ENCODE measurements around the gene CACNG3. TPM values are rescaled to one million over a fixed set of nuclear protein-coding genes. Genes with fewer than 3 reads are reported as not detected.
"Not testable (repeated sequence)": the region's sequence is repeated elsewhere in the genome, so short reads cannot be mapped to it uniquely, and the experiment has no call there.

The CACNG3 gene
- not detected for polyA plus RNA-seq (2013, experiment 1 of 2; ENCODE audit: insufficient read length)
- not detected for polyA plus RNA-seq (2013, experiment 2 of 2; ENCODE audit: insufficient read length)

DNA sequence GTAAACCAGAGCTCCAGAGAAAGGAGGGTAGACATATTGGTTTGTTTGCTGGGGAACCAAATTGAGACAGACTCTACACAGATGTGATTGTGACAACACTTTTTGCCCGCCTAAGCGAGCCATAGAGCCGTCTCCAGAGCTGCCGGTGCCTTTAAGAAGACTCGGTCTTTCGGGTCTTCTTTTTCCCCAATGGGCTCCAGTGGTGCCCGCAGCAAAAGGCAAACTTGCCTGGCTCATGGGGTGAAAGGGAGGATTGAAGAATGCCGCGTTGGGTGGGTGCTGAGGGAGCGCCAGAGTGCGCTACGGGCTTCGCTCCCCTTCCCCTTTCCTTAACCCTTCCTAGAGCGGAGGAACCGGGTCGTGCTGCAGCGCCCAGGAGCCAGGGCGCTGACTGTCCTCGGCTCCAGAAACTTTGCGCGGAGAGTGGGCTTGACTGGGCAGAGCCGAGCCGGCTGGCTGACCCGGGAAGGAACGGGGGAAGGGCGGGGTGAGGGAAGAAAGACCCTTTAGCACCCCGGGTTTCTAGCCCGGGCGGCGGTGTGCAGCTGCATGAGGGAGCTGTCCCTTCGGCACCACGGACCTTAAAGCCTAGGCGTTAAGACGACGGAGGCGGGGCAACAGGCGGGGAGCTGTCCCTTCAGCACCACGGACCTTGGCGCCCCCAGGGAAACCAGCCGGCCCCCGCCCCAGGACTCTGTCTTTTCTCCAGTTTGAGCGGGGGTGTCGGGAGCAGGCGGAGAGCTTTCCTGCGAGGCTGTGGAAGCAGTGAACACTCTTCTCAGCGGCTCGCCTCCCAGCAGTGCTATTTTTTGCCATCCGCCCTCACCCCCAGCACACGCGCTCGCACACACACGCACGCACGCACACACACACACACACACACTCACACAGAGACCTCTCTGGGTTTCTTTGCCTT, at the start of gene CACNG3:
TSS of gene CACNG3 (plus strand) at position 880 of the 916 bp plus-strand sequence. CDS start 420 bp downstream, outside the sequence.
- peak; percentile 46 for DNase-seq

DNA sequence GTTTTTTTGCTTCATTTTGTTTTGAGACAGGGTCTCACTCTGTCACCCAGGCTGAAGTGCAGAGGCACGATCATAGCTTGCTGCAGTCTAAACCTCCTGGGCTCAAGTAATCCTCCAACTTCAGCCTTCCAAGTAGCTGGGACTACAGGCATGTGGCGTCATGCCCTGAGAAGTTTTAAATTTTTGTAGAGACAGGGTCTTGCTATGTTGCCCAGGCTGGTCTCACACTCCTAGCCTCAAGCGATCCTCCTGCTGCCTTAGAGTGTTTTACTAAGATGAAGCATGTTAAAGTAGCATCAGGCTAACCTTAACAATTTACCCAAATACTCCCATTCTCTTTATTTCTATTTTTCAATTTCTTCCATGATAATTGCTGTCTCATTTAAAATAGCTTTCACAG, 49.2 kb upstream of the CACNG3 start:
- DNase-seq: no peak

DNA sequence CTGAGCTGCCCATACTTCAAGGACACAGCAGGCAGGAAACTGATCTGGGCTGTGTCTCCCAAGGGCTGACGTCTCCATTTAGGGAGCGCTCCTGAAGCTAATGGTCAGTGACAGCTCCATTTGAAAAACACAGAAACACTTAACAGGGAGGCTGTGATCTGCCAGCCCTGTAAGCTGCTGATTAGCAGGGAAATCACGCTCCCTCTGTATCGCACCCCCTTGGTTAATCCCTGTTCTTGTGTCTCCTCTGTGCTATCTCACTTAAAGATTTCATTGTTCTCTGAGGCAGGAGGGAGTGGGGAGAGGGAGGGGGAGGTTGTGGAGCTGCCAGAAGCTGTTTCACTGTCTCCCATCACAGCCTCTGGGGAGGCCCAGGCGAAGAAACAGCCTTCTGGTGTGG, 47.4 kb upstream of the CACNG3 start:
- DNase-seq: no peak

DNA sequence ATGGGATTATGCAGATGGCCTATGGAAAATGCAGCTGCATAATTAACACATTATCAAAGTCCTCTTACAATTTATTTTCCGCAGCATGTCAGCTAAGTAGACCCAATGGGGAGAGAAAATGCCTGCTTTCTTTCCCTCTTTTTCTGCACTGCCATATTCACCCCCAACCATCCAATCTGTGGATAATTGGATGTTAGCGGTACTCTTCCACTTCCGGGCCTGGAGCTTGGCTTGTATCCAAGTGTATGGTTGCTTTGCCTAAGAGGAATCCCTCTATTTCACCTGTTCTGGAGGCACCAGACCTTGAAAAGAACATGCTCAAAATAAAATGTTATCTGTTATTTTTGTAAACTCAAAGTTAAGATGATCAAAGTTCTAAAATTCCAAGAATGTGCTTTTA, 41.1 kb upstream of the CACNG3 start:
- DNase-seq: no peak

DNA sequence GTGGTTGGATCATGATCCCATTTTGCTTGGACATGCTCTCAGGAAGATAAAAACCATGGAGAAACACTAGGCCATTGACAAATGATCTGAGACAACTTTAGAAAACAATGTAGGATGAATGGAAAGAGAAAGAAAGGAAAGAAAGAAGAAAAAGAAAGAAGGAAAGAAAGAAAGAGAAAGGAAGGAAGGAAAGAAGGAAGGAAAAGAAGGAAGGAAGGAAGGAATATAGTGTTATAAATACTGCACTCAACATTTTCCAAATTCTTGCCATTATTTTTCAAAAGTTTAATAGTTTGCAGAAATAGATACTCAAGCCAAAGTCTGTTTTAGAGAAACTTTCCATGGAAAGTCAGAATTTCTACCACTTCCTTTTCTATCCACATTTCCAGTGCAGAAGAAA, 39.2 kb upstream of the CACNG3 start:
- no peak for DNase-seq

DNA sequence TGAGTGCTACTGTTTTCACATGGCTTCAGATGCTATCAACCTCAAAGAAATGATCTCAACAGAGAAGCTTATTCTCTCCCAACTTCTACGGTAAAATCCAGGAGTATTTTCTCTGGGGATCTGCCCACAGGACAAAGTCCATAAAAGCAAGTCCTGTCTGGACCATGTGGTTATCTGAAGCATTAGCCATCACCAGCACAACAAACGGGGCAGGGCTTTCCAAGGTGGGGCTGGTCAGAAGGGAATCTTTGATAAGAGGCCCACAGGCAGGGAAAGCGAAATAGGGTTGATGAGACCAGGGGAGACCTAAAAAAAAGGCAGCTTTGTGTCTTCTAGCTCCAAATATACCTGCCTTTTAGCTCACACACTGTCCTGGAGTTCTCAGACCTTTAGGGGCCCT, 38.7 kb upstream of the CACNG3 start:
- DNase-seq: no peak

DNA sequence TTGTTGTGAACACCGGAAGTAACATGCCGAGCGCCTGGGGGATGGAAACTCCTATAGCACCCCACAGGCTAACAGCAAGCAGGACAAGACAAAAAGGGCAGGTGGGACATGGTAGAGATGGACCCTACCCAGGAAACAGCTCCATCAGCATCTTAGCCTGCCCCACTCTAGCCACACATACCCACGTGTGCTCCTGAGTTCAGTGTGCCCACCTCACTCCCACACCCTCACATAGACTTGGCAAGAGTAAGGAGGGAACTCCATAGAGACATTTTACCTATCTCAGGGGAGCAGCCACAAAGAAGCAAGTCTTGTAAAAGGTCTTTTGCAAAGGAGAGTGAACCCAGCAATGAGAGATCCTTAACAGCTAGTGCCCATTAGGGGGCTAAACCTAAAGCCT, 37.8 kb upstream of the CACNG3 start:
- DNase-seq: no peak

DNA sequence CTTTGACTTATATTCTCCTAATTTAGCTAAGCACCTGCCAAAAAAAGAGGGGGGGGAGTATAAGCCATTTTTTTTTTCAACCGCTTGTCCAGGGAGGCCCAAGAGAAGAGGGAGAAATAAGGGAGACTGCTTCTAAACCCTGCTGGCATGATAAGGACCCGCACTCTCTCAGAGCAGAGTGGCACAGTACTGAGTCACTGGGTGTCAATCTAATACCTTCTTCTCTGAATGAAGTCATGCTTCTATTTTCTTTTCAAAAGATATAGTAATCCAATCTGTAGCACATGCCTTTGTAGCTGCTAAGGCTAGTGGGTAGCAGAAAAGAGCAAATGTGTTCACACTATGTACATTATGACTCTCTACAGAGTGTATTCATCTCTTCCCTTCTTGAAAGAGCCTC, 34.9 kb upstream of the CACNG3 start:
- no peak for DNase-seq

DNA sequence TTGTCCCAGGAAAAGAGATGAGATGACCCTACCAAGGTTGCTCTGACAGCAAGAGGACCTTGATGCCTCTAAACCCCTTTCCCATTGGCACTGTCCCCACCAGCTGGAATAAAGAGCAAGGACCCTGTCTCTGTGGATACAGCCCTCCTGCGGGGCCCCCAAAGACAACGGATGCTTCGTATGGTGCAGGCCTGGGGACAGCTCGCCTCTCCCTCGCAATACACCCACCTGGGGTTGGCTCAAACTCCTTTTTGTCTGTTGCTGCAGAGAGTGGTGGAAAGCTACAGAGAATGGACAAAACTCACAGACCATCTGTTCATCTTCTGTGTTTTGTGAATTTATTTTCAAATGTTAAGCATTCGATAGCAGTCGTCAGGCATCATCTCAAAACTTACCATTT, 27.6 kb upstream of the CACNG3 start:
- no peak for DNase-seq

DNA sequence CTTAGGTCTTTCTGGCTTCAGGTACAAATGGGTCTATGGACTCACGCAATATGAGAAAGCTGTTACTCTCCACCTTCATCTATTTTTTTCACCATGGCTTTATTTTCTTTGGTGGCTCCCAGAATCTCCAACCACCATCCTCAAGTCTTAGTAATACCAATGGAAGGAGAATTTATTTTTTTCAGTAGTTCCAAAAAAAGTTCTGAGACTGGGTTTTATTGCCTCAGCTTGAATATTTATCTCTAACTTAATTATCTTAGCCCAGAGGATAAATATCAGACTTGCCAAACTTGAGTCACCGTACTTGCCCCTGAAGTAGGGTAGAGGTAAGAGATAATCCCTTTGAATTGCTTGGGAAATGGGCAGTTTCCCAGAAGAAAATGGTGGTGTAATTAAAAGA, 23.2 kb upstream of the CACNG3 start:
- no peak for DNase-seq

DNA sequence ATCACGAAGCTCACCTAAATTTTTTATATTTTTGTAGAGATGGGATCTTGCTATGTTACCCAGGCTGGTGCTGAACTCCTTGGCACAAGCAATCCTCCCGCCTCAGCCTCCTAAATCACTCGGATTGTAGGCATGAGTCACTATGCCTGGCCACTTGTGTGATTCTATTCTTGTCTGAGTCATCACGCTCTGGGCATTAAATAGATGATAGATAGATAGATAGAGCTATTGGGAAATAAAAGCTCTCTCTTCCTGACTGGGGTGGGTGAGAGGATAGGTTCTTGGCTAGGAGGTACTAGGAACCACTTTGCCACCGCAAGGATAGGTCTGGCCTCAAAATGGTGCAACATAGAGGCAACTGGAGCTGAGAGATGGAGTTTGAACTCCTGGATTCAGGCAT, 21.4 kb upstream of the CACNG3 start:
- DNase-seq: no peak

DNA sequence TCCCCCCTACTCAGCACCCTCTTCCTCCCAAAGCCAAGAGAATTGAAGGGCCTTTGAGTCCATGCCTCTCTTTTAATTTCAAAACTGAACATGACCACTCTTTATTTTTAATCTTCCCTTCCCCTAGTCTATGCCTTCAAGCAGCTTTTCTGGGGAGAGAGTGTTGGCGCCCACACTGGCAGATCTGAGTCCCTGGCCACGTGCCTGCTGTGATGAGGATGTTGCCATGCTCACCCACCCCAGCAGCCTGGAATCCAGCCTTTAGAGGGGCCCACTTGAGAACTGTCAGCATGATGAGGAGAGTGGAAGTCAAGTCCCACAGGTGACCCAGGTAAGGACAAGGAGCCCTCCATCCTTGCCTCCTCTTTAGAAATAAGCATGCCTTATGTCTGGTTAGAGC, 20.3 kb upstream of the CACNG3 start:
- DNase-seq: no peak

DNA sequence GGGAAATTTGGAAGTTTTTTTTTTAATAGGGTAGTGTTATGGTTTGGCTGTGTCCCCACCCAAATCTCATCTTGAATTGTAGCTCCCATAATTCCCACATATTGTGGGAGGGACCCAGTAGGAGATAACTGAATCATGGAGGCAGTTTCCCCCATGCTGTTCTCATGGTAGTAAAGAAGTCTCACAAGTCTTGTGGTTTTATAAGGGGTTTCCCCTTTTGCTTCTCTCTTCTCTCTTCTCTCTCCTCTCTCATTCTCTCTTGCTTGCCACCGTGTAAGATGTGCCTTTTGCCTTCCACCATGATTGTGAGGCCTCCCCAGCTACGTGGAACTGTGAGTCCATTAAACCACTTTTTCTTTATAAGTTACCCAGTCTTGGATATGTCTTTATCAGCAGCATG, 17.3 kb upstream of the CACNG3 start:
- not testable (repeated sequence) for DNase-seq

DNA sequence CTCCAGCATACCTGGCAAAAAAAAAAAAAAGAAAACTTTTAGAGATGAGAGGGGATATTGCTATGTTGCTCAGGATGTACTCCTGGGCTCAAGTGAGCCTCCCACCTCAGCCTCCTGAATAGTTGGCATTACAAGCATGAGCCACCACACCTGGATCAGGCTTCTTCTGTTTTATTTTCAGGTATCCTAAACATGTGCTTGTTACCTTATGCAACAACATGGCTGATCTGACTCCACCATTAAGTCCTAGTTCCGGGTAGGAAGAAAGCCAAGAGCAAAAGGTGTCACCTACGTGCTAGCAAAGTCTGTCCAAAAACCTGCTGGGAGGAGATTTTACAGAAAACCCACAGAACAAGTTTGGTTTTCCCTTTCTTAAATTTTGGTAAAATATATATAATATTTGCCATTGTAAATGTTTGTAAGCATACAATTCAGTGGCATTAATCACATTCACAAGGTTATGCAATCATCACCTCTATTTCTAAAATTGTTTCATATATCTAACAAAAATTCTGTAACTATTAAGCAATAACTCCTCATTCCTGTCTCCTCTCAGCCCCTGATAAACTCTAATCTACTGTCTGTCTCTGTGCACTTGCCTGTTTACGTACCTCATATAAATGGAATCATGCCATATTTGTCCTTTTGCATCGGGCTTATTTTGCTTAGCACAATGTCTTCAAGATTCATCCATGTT, 9.1 kb upstream of the CACNG3 start:
- no peak for DNase-seq

DNA sequence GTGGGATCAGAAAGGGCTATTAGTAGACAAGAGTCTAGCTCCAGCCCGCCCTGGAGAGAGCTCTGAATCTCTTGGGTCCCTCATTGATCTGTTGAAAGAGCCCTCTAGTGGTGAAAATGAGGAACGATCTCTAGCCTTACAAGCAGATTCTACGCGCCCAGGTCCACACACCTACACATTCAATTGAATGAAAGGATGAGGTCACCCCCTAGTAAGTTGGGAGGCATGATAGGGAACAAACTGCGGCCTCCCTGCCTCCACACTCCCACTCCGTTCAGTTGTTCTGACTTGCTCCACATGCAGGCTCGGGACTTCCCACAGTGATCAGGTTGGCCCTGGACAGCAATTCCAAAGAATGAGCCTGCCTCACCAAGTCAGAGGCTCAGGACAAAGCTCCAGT, 2.9 kb upstream of the CACNG3 start:
- peak; percentile 18 for DNase-seq

DNA sequence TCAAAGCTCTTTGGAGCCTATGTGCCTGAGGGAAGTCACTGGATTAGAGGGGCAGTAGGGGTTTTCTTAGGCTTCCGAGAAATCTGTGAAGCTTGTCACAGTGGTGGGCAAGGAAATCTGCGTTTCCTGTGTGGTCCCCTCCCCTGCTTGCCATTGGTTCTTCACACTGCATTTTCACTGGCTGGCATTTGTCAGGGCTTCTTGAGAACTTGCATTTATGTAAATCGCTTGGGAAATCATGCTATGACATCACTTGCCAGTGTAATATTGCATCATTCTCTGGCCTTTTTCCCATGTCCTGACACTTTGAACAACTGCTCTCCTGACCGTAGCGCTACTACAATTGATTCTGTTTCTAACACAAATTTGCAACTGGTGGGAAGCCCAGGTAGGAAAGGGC, 1.8 kb downstream of the CACNG3 start:
- DNase-seq: no peak

DNA sequence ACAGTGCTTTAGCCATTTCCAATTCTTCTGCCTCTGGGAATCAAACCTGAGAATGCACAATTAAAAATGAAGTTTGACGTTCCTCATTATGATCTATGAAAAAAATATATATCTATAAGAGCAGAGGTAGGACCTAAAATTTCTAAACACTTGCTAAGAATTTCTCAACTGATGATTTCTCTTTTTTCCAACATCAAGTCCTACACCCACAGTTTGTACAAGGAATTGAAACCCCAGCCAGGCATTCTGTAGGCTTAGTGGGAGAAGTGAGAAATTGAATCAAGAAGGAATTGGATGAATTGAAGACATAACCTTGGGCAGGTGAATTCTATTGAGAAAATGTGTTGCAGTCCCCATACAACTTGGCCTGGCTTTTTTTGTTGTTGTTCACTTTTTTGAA, 2.7 kb downstream of the CACNG3 start:
- no peak for DNase-seq

DNA sequence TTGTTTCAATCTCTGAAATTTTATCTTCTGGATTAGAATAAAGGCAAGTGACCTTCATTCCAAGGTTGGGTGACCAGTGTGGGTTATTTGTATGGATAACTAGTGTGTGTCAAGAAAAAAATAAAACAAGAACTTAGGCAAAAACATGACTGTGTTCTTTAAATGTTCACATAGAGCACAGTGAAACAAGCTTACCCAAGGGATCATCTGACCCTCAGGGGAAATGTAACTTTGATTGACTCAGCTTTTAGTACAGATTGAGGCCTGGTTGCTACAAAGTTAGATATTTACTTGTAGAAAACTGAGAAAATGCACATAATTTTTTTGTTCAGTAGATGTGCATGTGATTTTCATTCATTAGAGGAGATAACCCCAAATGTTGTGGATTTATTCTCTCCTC, 6.7 kb downstream of the CACNG3 start:
- no peak for DNase-seq

DNA sequence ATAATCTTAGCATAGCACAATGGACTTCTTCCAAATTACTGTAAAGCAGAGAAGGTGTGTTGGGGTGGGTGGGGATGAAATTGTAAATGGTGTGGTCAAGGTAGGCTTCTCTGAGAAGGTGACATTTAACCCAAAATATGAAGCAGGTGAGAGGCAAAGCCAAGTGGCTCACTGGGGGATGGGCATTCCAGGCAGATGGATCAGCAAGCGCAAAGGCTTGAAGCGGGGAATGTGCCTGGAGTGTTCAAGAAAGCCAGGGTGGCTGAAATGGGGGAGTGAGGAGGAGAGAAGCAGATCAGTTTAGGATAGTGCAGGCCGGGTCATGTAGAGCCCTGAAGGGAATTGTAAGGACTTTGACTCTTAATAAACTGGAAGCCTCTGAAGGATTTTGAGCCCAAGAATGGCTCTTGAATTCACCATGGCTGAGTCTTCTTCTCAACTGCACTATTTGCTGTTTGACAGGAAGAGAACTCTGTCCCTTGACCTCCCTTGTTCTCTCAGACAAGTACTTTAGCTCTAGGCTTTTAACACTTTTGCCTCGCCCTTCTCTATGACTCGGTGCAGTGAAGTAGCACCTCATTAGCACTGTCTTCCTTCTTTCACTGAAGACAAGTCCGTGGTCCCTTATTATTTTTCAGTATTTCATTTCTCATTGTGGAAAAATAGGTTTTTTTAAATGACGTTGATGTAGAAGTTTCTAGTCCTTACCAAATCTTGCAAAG, 14.7 kb downstream of the CACNG3 start:
- DNase-seq: no peak

DNA sequence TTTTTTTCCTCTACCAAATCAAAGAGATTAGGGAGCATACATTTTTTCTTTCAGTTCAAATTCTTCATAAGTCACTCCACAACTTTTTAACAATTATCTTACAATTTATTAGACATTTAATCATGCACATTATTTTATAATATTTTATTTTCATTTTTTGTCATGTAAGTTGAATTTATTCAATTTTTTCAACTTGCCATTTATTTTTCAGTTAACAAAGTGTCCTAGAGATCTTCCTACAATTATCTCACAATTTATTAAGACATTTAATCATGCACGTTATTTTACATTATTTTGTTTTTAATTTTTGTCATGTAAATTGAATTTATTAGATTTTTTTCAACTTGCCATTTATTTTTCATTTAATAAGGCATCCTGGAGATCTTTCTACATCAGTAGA, 16.2 kb downstream of the CACNG3 start:
- no peak for DNase-seq

DNA sequence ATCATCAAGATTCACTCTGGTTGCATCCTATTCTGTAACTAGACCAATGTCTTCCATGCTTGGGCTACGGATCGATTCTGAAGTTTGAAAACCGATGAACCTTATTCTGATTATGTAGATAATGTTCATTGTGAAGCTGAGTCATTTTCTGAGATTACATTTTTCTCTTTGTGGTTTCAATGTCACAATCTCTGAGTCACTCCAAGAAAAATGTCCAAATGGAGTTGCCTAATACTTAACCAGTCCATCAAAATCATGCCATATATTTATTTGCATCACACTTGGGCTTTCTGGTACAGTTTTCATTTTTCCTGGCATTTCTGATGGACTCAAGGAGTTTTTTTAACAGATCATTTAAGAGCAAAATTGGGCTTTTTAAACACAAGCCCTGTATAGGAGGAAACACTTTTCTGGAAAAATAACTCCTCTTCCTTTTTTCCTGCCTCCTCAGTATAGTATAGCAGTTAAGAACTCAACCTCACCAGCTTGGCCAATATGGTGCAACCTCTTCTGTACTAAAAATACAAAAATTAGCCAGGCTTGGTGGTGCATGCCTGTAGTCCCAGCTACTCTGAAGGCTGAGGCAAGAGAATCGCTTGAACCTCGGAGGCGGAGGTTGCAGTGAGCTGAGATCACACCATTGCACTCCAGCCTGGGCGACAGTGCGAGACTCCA, 17.5 kb downstream of the CACNG3 start:
- DNase-seq: peak; percentile 7

DNA sequence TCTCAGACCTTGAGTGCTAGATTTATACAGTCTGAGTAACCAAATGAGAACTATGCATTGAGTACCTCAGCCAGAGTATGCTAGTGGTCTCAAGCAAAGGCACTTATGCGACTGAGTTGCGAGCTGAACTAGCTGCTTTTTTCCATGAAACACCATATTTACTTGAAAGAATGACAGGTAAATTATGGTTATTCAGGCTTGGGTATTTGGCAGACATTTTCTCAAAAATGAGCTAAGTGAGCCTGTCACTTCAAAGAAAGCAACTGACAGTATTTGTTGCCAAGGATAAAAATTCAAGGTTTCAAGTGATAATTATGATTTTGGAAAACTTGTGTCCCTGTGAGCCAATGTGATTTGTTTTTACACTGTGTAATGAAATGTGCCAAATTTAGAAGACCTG, 19.3 kb downstream of the CACNG3 start:
- no peak for DNase-seq
